Mesothelial cell of epicardium (in vitro differentiated cells): Measurements from ENCODE around the gene FCER1A. TPM values are rescaled to one million over a fixed set of nuclear protein-coding genes. Genes with fewer than 3 reads are reported as not detected.

Experiments
- DNase-seq, 2 experiments: peaks; one replicate each; pipeline ENCODE4 v3.0.0; 2021; ENCODE audit warnings: low spot score in 2 of 2; ENCODE audit not compliant: unreplicated experiment in 2 of 2
- H3K27ac Mint-ChIP-seq: 2 replicates; pipeline ENCODE4 v1.8.0; 2021; ENCODE audit warnings: mixed read lengths
- H3K27me3 Mint-ChIP-seq: 2 replicates; pipeline ENCODE4 v1.8.0; 2021; ENCODE audit warnings: low read depth, mixed read lengths
- H3K36me3 Mint-ChIP-seq: 2 replicates; pipeline ENCODE4 v1.8.0; 2021; ENCODE audit warnings: mixed read lengths
- H3K4me1 Mint-ChIP-seq: 2 replicates; pipeline ENCODE4 v1.8.0; 2021; ENCODE audit warnings: mixed read lengths
- H3K4me3 Mint-ChIP-seq: 2 replicates; pipeline ENCODE4 v1.8.0; 2021; ENCODE audit warnings: mild to moderate bottlenecking, moderate library complexity, mixed read lengths
- H3K9me3 Mint-ChIP-seq: 2 replicates; pipeline ENCODE4 v1.8.0; 2021; ENCODE audit warnings: mixed read lengths
- total RNA-seq: library from RNA; stranded (reverse); gene quantifications from 3 replicates; pipeline ENCODE4 v1.2.1, GENCODE V29; 2021
- TF ChIP-seq, protein P1 (sequence below): fragments of 200-600 bp; sonication (generic); IDR thresholded peaks from one replicate; pipeline ENCODE4 v1.5.0; 2021; ENCODE audit warnings: antibody characterized with exemption; ENCODE audit not compliant: unreplicated experiment

The FCER1A gene
- total RNA-seq, 1 donor from 2014 or later, result not detected

DNA sequence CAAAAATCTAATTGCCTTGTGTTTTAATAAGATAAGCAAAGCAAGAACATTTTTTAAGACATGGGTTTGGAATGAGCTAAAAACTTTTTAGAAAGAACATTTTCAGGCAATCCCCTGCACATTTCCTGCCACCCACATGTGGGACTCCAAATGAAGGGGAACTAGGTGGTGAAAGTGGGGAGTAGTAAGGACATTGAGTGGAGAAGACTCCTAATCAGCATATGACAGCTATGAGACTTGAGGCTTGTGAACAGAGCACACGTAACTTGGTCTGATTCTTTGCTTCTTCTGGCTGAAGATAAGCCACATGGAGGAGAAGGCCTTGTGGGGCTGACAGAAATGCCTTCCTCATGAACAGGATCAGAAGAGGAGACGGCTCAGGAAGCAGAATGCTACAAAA, 50.3 kb downstream of the FCER1A start:
- Mint-ChIP-seq H3K4me3 (no peak overlapping the region), H3K4me1 (no peaks in the 10 kb centered on the region), H3K36me3 (no peaks in the 10 kb centered on the region), H3K9me3 (peaks cover 69% of the 10 kb centered on the region), H3K27me3 (no peaks in the 10 kb centered on the region), H3K27ac (no peak overlapping the region)
- TF ChIP-seq, protein P1, sequence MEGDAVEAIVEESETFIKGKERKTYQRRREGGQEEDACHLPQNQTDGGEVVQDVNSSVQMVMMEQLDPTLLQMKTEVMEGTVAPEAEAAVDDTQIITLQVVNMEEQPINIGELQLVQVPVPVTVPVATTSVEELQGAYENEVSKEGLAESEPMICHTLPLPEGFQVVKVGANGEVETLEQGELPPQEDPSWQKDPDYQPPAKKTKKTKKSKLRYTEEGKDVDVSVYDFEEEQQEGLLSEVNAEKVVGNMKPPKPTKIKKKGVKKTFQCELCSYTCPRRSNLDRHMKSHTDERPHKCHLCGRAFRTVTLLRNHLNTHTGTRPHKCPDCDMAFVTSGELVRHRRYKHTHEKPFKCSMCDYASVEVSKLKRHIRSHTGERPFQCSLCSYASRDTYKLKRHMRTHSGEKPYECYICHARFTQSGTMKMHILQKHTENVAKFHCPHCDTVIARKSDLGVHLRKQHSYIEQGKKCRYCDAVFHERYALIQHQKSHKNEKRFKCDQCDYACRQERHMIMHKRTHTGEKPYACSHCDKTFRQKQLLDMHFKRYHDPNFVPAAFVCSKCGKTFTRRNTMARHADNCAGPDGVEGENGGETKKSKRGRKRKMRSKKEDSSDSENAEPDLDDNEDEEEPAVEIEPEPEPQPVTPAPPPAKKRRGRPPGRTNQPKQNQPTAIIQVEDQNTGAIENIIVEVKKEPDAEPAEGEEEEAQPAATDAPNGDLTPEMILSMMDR, result no peak
- no peak for DNase-seq

Other genes with a start within 250 kb of the FCER1A start
- 0.27 to 0.96 TPM (median 0.61 TPM) in 3 replicates for gene AIM2, start 225.6 kb upstream of the FCER1A start, total RNA-seq
- gene CADM3, start 130.7 kb upstream of the FCER1A start, total RNA-seq, result 2.9 to 3.2 TPM (median 3.1 TPM) in 3 replicates
- 0.34 to 0.53 TPM (median 0.38 TPM) in 3 replicates for gene ACKR1, start 97.5 kb upstream of the FCER1A start, total RNA-seq
- gene OR10J4, start 129.9 kb downstream of the FCER1A start, total RNA-seq, result not detected in 3 replicates
- gene OR10J1, start 137.4 kb downstream of the FCER1A start, total RNA-seq, result not detected in 3 replicates
- gene OR10J5, start 233.7 kb downstream of the FCER1A start, total RNA-seq, result not detected in 3 replicates